AG10803 (cell line): ENCODE results near the gene CCDC85A.

Source experiments
- DNase-seq: peaks from one replicate; pipeline ENCODE4 v3.0.0; 2010; ENCODE audit warnings: low read depth
- H3K4me3 ChIP-seq: 2 replicates; pipeline ENCODE4 v1.5.1; 2011; ENCODE audit warnings: mild to moderate bottlenecking, low read length, control low read depth
- TF ChIP-seq, protein P1 (sequence below): conservative IDR thresholded peaks from 2 replicates; pipeline ENCODE4 v1.5.1; 2011; ENCODE audit warnings: mild to moderate bottlenecking, low read length, control low read depth, inconsistent platforms

The CCDC85A gene

DNA sequence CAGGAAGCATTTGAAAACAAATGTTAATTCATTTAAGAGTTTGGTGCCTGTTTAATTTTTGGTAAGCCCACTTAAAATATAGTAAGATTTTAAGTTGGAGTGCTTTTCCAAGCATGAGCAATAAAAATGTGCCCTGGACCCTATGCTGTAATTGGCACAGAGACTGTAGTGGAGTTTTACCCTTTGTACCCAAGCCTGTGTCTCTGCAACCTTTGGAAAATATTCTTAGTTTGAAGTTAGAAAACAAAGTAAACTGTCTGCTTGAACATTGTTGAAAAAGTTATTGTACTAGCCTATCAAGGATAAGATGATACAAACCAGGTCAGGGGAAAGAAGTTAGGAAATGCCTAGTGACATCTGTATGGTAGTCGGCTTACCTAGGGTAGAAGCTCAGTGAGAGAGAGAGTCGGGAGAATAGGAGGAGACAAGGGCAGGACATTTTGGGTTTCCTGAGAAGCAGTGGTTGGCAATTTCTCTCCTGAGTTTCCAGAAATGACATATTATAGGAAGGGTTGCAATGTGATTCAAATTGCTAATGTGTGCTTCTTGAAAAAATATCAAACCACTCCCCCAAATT, 66.5 kb downstream of the CCDC85A start:
- H3K4me3 ChIP-seq: no peak overlapping the region
- no peak for DNase-seq
- TF ChIP-seq, protein P1, sequence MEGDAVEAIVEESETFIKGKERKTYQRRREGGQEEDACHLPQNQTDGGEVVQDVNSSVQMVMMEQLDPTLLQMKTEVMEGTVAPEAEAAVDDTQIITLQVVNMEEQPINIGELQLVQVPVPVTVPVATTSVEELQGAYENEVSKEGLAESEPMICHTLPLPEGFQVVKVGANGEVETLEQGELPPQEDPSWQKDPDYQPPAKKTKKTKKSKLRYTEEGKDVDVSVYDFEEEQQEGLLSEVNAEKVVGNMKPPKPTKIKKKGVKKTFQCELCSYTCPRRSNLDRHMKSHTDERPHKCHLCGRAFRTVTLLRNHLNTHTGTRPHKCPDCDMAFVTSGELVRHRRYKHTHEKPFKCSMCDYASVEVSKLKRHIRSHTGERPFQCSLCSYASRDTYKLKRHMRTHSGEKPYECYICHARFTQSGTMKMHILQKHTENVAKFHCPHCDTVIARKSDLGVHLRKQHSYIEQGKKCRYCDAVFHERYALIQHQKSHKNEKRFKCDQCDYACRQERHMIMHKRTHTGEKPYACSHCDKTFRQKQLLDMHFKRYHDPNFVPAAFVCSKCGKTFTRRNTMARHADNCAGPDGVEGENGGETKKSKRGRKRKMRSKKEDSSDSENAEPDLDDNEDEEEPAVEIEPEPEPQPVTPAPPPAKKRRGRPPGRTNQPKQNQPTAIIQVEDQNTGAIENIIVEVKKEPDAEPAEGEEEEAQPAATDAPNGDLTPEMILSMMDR: no peak

DNA sequence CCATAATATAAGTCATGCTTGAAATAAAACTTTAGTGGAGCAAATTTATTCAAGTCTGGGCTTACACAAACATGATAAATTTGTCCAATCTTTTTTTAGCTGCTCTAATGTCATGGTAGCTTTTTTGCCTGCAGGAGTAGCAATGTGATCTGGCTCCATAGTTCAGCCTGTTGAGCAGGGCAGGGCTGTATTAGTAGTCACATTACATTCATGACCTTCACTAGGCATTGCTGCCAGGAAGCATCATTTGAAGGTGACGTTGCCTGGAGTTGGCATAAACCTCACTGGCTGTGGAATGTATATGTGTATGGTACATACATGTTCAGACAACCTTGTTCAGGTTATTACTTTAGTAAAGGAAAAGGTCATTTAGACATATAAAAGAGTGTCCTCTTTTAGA, 76.6 kb downstream of the CCDC85A start:
- TF ChIP-seq, protein P1: no peak
- H3K4me3 ChIP-seq: no peak overlapping the region
- DNase-seq: no peak

DNA sequence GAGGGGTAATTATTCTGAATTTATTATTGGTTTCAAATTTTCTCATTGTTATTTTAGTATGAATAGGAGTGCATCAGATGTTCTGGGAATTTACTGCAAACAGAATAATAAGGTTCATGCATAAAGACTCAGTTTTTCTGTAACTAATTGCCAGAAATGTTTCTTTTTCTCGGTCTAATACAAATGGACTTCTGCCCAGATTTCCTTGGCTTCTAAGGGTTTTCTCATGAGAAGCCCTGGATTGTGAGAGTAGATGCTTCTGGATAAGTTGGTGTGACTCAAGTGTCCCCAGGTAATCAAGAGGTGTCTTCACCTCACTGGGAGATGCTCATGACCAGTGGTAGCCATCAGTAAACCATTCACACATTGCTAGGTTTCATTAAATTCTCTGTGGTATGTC, 78.5 kb downstream of the CCDC85A start:
- no peak for DNase-seq
- H3K4me3 ChIP-seq: no peak overlapping the region
- TF ChIP-seq, protein P1: no peak

DNA sequence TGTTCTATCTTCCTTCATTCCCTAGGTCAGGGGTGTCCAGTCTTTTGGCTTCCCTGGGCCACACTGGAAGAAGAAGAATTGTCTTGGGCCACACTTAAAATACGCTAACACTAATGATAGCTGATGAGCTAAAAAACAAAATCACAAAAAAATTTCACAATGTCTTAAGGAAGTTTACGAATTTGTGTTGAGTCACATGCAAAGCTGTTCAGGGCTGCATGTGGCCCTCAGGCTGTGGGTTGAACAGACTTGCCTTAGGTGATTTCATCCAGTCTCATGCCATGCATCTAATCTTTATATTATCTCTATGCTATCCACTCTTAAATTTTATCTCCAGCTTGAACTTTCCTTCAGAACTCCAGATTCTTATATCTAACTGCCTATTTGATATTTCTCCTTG, 80.1 kb downstream of the CCDC85A start:
- peak; percentile 44 for DNase-seq
- TF ChIP-seq, protein P1: no peak
- H3K4me3 ChIP-seq: no peak overlapping the region

DNA sequence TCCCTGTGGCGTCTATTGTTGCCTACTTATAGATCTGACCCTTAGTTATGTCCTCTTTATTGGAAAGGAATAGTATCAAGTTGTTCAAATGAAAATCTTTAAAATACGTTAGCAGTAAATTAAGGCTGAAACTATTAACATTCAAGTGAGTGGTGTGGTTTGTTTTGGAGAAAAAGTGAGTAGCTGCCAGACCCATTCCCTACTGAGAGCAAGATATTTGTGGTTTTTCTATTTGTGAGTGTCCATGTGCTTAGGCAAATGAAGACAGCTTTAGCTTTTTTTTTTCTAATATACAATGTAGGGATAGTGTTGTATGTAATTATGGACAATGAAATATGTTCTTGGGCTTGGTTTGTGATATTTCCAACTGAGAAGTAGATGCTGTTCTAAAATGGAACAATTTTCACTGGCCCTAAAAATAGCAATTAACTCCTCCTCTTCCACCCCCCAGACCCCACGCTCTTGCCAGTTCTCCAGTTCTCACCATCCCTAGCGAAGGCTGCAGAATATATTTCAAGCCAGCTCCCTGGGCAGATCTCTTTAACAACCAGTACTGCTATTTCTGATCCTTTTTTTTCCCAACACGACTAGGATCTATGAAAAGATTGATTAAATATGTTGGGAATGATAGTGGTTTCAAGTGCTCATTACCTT, 83.1 kb downstream of the CCDC85A start:
- peak; percentile 55 for DNase-seq
- TF ChIP-seq, protein P1: no peak
- H3K4me3 ChIP-seq: no peak overlapping the region

DNA sequence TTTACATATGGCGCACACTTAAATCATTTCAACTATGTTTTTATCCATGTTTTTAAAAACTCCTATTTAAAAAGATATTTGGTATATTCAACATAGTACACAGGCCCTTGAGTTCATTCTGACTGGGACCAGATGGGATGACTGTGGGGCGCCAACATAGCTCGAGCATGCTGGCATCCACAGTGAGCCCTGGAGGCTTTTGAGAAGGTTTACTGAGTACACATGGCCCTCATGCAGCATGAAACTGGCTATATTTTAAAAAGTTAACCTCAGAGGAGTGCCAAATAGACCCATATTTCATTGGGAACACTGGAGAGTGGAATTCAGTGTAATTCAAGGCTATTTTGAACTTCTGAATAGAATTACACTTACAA, 83.6 kb downstream of the CCDC85A start:
- peak; percentile 41 for DNase-seq
- TF ChIP-seq, protein P1: no peak
- no peak overlapping the region for H3K4me3 ChIP-seq

DNA sequence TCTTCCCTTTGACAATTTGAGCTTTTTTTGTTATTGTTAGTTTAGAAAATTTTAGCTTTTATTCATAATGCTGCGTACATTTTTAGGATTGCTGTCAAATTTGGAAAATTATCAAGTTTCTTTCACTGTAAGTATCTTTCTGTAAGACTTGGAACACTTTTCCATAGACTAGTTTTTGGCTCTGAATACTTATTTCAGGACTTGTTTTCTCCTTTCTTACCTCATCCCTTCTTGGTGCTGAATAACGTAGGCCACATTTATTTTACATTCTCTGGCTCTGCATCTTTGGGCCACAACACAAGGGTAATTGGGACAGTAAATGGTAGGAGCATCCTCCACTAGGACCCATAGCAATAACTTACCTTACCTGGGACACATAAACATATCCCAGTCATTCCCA, 85.1 kb downstream of the CCDC85A start:
- TF ChIP-seq, protein P1: no peak
- DNase-seq: no peak
- no peak overlapping the region for H3K4me3 ChIP-seq
